GM12878 (cell line): ENCODE results near the gene GSTM5. TPM values are rescaled to one million over a fixed set of nuclear protein-coding genes. Genes with fewer than 3 reads are reported as not detected.

ENCODE experiments used
- ATAC-seq: fragments of 200-7000 bp; cut with Tn5 transposase; 3 replicates; pipeline ENCODE4 v1.9.1; 2020; ENCODE audit warnings: mild to moderate bottlenecking, moderate library complexity
- BruUV-seq: library from RNA; stranded (reverse); fragments of 400-500 nt; replicated peaks from 2 replicates; lab custom pipeline; 2021; lab: Mats Ljungman, UMichigan
- CTCF ChIA-PET: fragments of 300-600 bp; sonication (Branson Sonifier 250); formaldehyde crosslinking; extraction: SDS; loops from one replicate; lab custom pipeline; 2021; ENCODE audit warnings: inconsistent platforms; lab: Yijun Ruan, JAX
- POLR2A ChIA-PET: fragments of 350-600 bp; formaldehyde crosslinking; extraction: SDS; loops from one replicate; lab custom pipeline; 2021; ENCODE audit warnings: inconsistent platforms; lab: Charles Lee
- RAD21 ChIA-PET: fragments of 300-600 bp; sonication (Branson Sonifier 250); formaldehyde crosslinking; loops from one replicate; lab custom pipeline; 2023; ENCODE audit warnings: antibody characterized with exemption; ENCODE audit not compliant: unreplicated experiment; lab: Charles Lee
- SMC1A ChIA-PET: fragments of 300-600 bp; sonication (Branson Sonifier 250); formaldehyde crosslinking; loops from one replicate; lab custom pipeline; 2023; ENCODE audit not compliant: unreplicated experiment, uncharacterized antibody; lab: Charles Lee
- DNase-seq: peaks from one replicate; pipeline ENCODE4 v3.0.0-alpha.2; 2011; ENCODE audit warnings: low read depth, low spot score
- FAIRE-seq: peaks from 3 replicates; lab custom pipeline; 2011; peaks lifted over from hg19 to GRCh38; lab: Jason Lieb, UNC
- H2AFZ ChIP-seq: 2 replicates; pipeline ENCODE4 v1.6.0; 2011; ENCODE audit warnings: low read depth, low read length, control low read depth; ENCODE audit not compliant: control insufficient read depth
- H3K27ac ChIP-seq: 2 replicates; pipeline ENCODE4 v1.5.1; 2011; ENCODE audit warnings: control low read depth; ENCODE audit not compliant: control insufficient read depth, insufficient read depth
- H3K27me3 ChIP-seq, 2 experiments: replicated peaks in 1 of 2; 2 replicates each; pipeline versions ENCODE4 v1.6.0 to v1.6.1; 2011; ENCODE audit warnings: low read length in 1 of 2; ENCODE audit not compliant: control insufficient read depth in 2 of 2, insufficient read depth in 2 of 2
- H3K36me3 ChIP-seq, 2 experiments: 2 replicates each; pipeline ENCODE4 v1.5.1; 2011; ENCODE audit warnings: low read length in 1 of 2; ENCODE audit not compliant: control insufficient read depth in 2 of 2, insufficient read depth in 2 of 2
- H3K4me1 ChIP-seq: 2 replicates; pipeline ENCODE4 v1.6.1; 2011; ENCODE audit warnings: mild to moderate bottlenecking, low read length, moderate library complexity, mixed read lengths; ENCODE audit not compliant: control insufficient read depth, insufficient read depth
- H3K4me2 ChIP-seq: 2 replicates; pipeline ENCODE4 v1.6.0; 2011; ENCODE audit warnings: control low read depth; ENCODE audit not compliant: control insufficient read depth, insufficient read depth
- H3K4me3 ChIP-seq: fragments of 200-600 bp; sonication (generic); 2 replicates; pipeline ENCODE4 v1.5.1; 2016
- H3K79me2 ChIP-seq: 2 replicates; pipeline ENCODE4 v1.6.0; 2011; ENCODE audit warnings: low read length; ENCODE audit not compliant: control insufficient read depth, insufficient read depth
- H3K9ac ChIP-seq: 2 replicates; pipeline ENCODE4 v1.8.0; 2011; ENCODE audit warnings: low read length, control low read depth, mixed read lengths; ENCODE audit not compliant: control insufficient read depth, insufficient read depth
- H3K9me3 ChIP-seq: replicated peaks from 3 replicates; pipeline ENCODE4 v1.5.1; 2011; ENCODE audit warnings: mild to moderate bottlenecking, low read length; ENCODE audit not compliant: control insufficient read depth, insufficient read depth
- H4K20me1 ChIP-seq: 2 replicates; pipeline ENCODE4 v1.6.0; 2011; ENCODE audit not compliant: control insufficient read depth, insufficient read depth
- ATF3 ChIP-seq: IDR thresholded peaks from 2 replicates; pipeline ENCODE4 v1.6.1; 2011; ENCODE audit warnings: low read depth, mild to moderate bottlenecking, low read length, moderate library complexity, borderline replicate concordance; ENCODE audit errors: extremely low read depth
- BACH1 ChIP-seq: fragments of 450-650 bp; IDR thresholded peaks from 2 replicates; pipeline ENCODE4 v1.6.1; 2017; ENCODE audit warnings: mild to moderate bottlenecking, borderline replicate concordance
- CBX5 ChIP-seq: sonication (generic); IDR thresholded peaks from 2 replicates; pipeline ENCODE4 v1.6.1; 2016; ENCODE audit warnings: low read depth, moderate library complexity, mild to moderate bottlenecking, inconsistent platforms
- EED ChIP-seq: sonication (generic); IDR thresholded peaks from 2 replicates; pipeline ENCODE4 v1.6.1; 2016; ENCODE audit warnings: antibody characterized with exemption, low read depth
- IKZF1 ChIP-seq: fragments of 450-650 bp; conservative IDR thresholded peaks from 2 replicates; pipeline ENCODE4 v1.6.1; 2017; ENCODE audit warnings: antibody characterized with exemption, mild to moderate bottlenecking
- NFXL1 ChIP-seq: fragments of 450-650 bp; IDR thresholded peaks from 2 replicates; pipeline ENCODE4 v1.6.1; 2017; ENCODE audit warnings: antibody characterized with exemption, mild to moderate bottlenecking, borderline replicate concordance
- NR2C2 ChIP-seq: IDR thresholded peaks from 2 replicates; pipeline ENCODE4 v1.6.1; 2011; ENCODE audit warnings: borderline replicate concordance, low read depth; ENCODE audit not compliant: control insufficient read depth, insufficient read length
- PBX3 ChIP-seq: IDR thresholded peaks from 2 replicates; pipeline ENCODE4 v1.6.1; 2011; ENCODE audit warnings: mild to moderate bottlenecking, low read depth, low read length, moderate library complexity; ENCODE audit not compliant: insufficient replicate concordance
- RAD21 ChIP-seq: IDR thresholded peaks from 2 replicates; pipeline ENCODE4 v1.6.1; 2011; ENCODE audit warnings: mild to moderate bottlenecking, low read depth, low read length, moderate library complexity; ENCODE audit not compliant: insufficient read depth
- RBBP5 ChIP-seq: fragments of 200-600 bp; sonication (generic); conservative IDR thresholded peaks from 2 replicates; pipeline ENCODE4 v1.6.1; 2016
- SIX5 ChIP-seq: IDR thresholded peaks from 2 replicates; pipeline ENCODE4 v1.6.1; 2011; ENCODE audit warnings: mild to moderate bottlenecking, low read depth, low read length, moderate library complexity; ENCODE audit not compliant: severe bottlenecking
- SREBF1 ChIP-seq: IDR thresholded peaks from 2 replicates; pipeline ENCODE4 v1.6.1; 2012; ENCODE audit warnings: mild to moderate bottlenecking, low read length
- SRF ChIP-seq, 2 experiments: IDR thresholded peaks; 2 replicates each; pipeline ENCODE4 v1.6.1; 2011; ENCODE audit warnings: low read depth in 2 of 2, low read length in 2 of 2, mild to moderate bottlenecking in 1 of 2, moderate library complexity in 1 of 2
- SUPT20H ChIP-seq: IDR thresholded peaks from 2 replicates; pipeline ENCODE4 v1.6.1; 2011; ENCODE audit warnings: low read depth, mild to moderate bottlenecking, low read length, moderate library complexity, borderline replicate concordance; ENCODE audit not compliant: control insufficient read depth
- TCF3 ChIP-seq: IDR thresholded peaks from 2 replicates; pipeline ENCODE4 v1.6.1; 2012; ENCODE audit warnings: low read depth, mild to moderate bottlenecking, low read length, borderline replicate concordance; ENCODE audit not compliant: insufficient read depth
- ZBTB33 ChIP-seq: fragments of 450-650 bp; IDR thresholded peaks from 2 replicates; pipeline ENCODE4 v1.6.1; 2017; ENCODE audit warnings: mild to moderate bottlenecking
- ZNF217 ChIP-seq: fragments of 450-650 bp; IDR thresholded peaks from 2 replicates; pipeline ENCODE4 v1.6.1; 2017; ENCODE audit warnings: antibody characterized with exemption, mild to moderate bottlenecking
- ZNF24 ChIP-seq: fragments of 450-650 bp; IDR thresholded peaks from 2 replicates; pipeline ENCODE4 v1.6.1; 2017; ENCODE audit warnings: antibody characterized with exemption, mild to moderate bottlenecking
- WGBS: methylation state at CpG from one replicate; pipeline ENCODE4 v1.1.6; 2016; ENCODE audit warnings: low lambda C conversion rate; ENCODE audit not compliant: insufficient replicate concordance, insufficient coverage; ENCODE audit errors: missing lambda C conversion rate; 5-methylcytosine and 5-hydroxymethylcytosine counted together
- in situ Hi-C: fragments of 300-500 bp; cut with MboI; formaldehyde crosslinking; loops from 9 replicates; pipeline ENCODE4 v1.14.3; 2018; ENCODE audit warnings: mixed read lengths
- intact Hi-C: fragments of 100-400 bp; cut with micrococcal nuclease; formaldehyde crosslinking; loops from one replicate; pipeline ENCODE4 v1.14.2; 2022; ENCODE audit not compliant: unreplicated experiment
- polyA plus RNA-seq, 11 experiments: library from polyadenylated mRNA; depleted of rRNA in 4 of 11; unstranded in 6 of 11; stranded (reverse) in 5 of 11; fragments of >200 nt; fragmentation: Nextera tagmentation in 4 of 11; fragmentation: Illumina TruSeq in 1 of 11; extraction: Ambion mirVana in 4 of 11; extraction: Trizol in 1 of 11; gene quantifications; 1 replicate in 1 of 11; 2 replicates in 10 of 11; pipeline versions ENCODE4 v1.2.1 to v1.2.3, GENCODE V29; 2011 to 2016; ENCODE audit warnings: inconsistent platforms in 2 of 11, missing spikeins in 2 of 11, low read depth in 1 of 11
- total RNA-seq, 4 experiments: library from RNA; depleted of rRNA in 3 of 4; stranded (reverse); fragments of >200 nt in 3 of 4; fragmentation: Illumina TruSeq in 1 of 4; extraction: Trizol in 1 of 4; gene quantifications; 2 replicates each; pipeline versions ENCODE4 v1.2.1 to v1.2.3, GENCODE V29; 2013 to 2021

The GSTM5 gene
- total and polyA plus RNA-seq, 10 of the 15 experiments (the other 5 are each of a cell fraction or from before 2014, with no cell fraction given): 0.10 to 0.37 (median 0.26) TPM; not detected in 1

- TF ChIP-seq RAD21 (peak; percentile 52), IKZF1 (peak; percentile 39; the same call in 1 of the 2 replicates)
Measured at GRCh38 chr1:109687641-109688499, 24.2 kb upstream of the GSTM5 start, which contains the start of gene GSTM1 (continued).

GRCh38 chr1:109689844-109690405, 22.1 kb upstream of the GSTM5 start:
- intact Hi-C loops: loop anchor here (5.0 kb wide), 1 partner anchor 48 kb away; no protein-coding TSS in a partner anchor
- DNase-seq (no peak), FAIRE-seq (no peak), ATAC-seq (no peak)
- ChIA-PET CTCF (interaction anchor here (1.3 to 3.2 kb wide), 2 partner anchors 50 to 294 kb away, joined by 5 to 34 read pairs; partner anchors contain the start of gene AHCYL1), SMC1A (interaction anchor here (2.4 kb wide), 1 partner anchor 50 kb away, joined by 7 read pairs; no protein-coding TSS in a partner anchor), POLR2A (no interaction called here), RAD21 (no interaction called here)
- no peak overlapping the region for H2AFZ ChIP-seq
- no peaks in the 10 kb centered on the region for H3K4me1 ChIP-seq
- no peaks in the 10 kb centered on the region for H3K36me3 ChIP-seq
- no peaks in the 10 kb centered on the region for H3K27me3 ChIP-seq
- H3K9me3 ChIP-seq: no peaks in the 10 kb centered on the region; the same call in 2 of the 3 replicates
- H3K79me2 ChIP-seq: no peaks in the 10 kb centered on the region
- 100% methylated on average over 6 of the region's 6 CpGs for WGBS
- H3K9ac ChIP-seq: no peak overlapping the region
- in situ Hi-C loops: no loop called here
- H3K27ac ChIP-seq: no peak overlapping the region
- no peak overlapping the region for H3K4me3 ChIP-seq
- no TSS peak for BruUV-seq
- no peak overlapping the region for H3K4me2 ChIP-seq
- H4K20me1 ChIP-seq: no peaks in the 10 kb centered on the region
- TF ChIP-seq SRF (IDR thresholded peaks at IDR 0.05; ENCODE audit: low read depth in 2 of 2, low read length in 2 of 2) (no peak), SIX5 (no peak), ZNF24 (no peak), NR2C2 (no peak), BACH1 (no peak), TCF3 (no peak), SREBF1 (no peak), ZNF217 (no peak), IKZF1 (no peak), RBBP5 (no peak), EED (no peak), ZBTB33 (no peak), ATF3 (no peak), NFXL1 (no peak), SUPT20H (no peak), PBX3 (no peak), CBX5 (no peak)
